ENCODE data around the gene GJD4. TPM values are rescaled to one million over a fixed set of nuclear protein-coding genes. Genes with fewer than 3 reads are reported as not detected.

GJD4 gene
- total and polyA plus RNA-seq, 10 of the 15 experiments (the other 5 are each of a cell fraction or from before 2014, with no cell fraction given), result not detected

- FAIRE-seq, result no peak
- TF ChIP-seq CEBPZ (IDR thresholded peaks at IDR 0.05; ENCODE audit: low read depth, low read length) (no peak), E2F8 (IDR thresholded peaks at IDR 0.05; ENCODE audit: low read depth, partially characterized antibody) (no peak)
- H3K4me1 ChIP-seq (ENCODE audit: control insufficient read depth, insufficient read depth, low read length), result no peaks in the 10 kb centered on the region
- ATAC-seq, result no peak
- ChIA-PET CTCF (interaction anchor here (0.9 to 1.4 kb wide), 2 partner anchors 8 to 46 kb away, joined by 3 read pairs; no protein-coding TSS in a partner anchor), SMC1A (ENCODE audit: uncharacterized antibody, unreplicated experiment) (interaction anchor here (0.9 kb wide), 1 partner anchor 45 kb away, joined by 4 read pairs; no protein-coding TSS in a partner anchor), RAD21 (ENCODE audit: unreplicated experiment) (no interaction called here), POLR2A (no interaction called here)
- no TSS peak for BruUV-seq (replicated peaks)
- intact Hi-C loops (cut with micrococcal nuclease; ENCODE audit: unreplicated experiment), result no loop called here
- no peak overlapping the region for H3K9ac ChIP-seq (ENCODE audit: control insufficient read depth, insufficient read depth, low read length)
- no peaks in the 10 kb centered on the region for H3K79me2 ChIP-seq (ENCODE audit: control insufficient read depth, insufficient read depth, low read length)
- no peak overlapping the region for H2AFZ ChIP-seq (ENCODE audit: control insufficient read depth, low read depth, low read length)
- H3K9me3 ChIP-seq (replicated peaks; ENCODE audit: control insufficient read depth, insufficient read depth, low read length), result no peaks in the 10 kb centered on the region
- H4K20me1 ChIP-seq (ENCODE audit: control insufficient read depth, insufficient read depth), result no peaks in the 10 kb centered on the region
- no peak overlapping the region for H3K4me2 ChIP-seq (ENCODE audit: control insufficient read depth, insufficient read depth)
- H3K27ac ChIP-seq (ENCODE audit: control insufficient read depth, insufficient read depth), result no peak overlapping the region
- H3K36me3 ChIP-seq (ENCODE audit: control insufficient read depth in 2 of 2, insufficient read depth in 2 of 2, low read length in 1 of 2), result no peaks in the 10 kb centered on the region
- in situ Hi-C loops (cut with MboI), result no loop called here
- H3K4me3 ChIP-seq, result no peak overlapping the region
- no peak for DNase-seq (ENCODE audit: low read depth, low spot score)
- no peaks in the 10 kb centered on the region; a peak in 1 of 4 replicates for H3K27me3 ChIP-seq (replicated peaks in 1 of 2; ENCODE audit: control insufficient read depth in 2 of 2, insufficient read depth in 2 of 2, low read length in 1 of 2)
These were observed 16.3 kb upstream of the GJD4 start for GRCh38 chr10:35588836-35589235.
